WTC11 (cell line): Measurements from ENCODE around the gene HS1BP3. TPM values are rescaled to one million over a fixed set of nuclear protein-coding genes. Genes with fewer than 3 reads are reported as not detected.

Source experiments
- ATAC-seq: fragments of 200-7000 bp; cut with Tn5 transposase; 2 replicates; pipeline ENCODE4 v1.10.0; 2021; ENCODE audit warnings: mild to moderate bottlenecking, moderate library complexity
- CTCF ChIA-PET: fragments of 300-600 bp; sonication (Branson Sonifier 250); formaldehyde crosslinking; loops from one replicate; lab custom pipeline; 2021; ENCODE audit warnings: antibody characterized with exemption; lab: Charles Lee
- POLR2A ChIA-PET: fragments of 350-600 bp; sonication (Branson Sonifier 250); formaldehyde crosslinking; loops from one replicate; lab custom pipeline; 2021; ENCODE audit warnings: antibody characterized with exemption; lab: Charles Lee
- DNase-seq: peaks from one replicate; pipeline ENCODE4 v3.0.0; 2021; ENCODE audit warnings: low spot score
- H3K27ac Mint-ChIP-seq: 2 replicates; pipeline ENCODE4 v1.8.0; 2021; ENCODE audit warnings: mixed read lengths
- H3K27me3 Mint-ChIP-seq: 2 replicates; pipeline ENCODE4 v1.8.0; 2021; ENCODE audit warnings: low read depth, mild to moderate bottlenecking, moderate library complexity, mixed read lengths
- H3K36me3 Mint-ChIP-seq: 2 replicates; pipeline ENCODE4 v1.8.0; 2021; ENCODE audit warnings: mixed read lengths
- H3K4me1 Mint-ChIP-seq: 2 replicates; pipeline ENCODE4 v1.8.0; 2022; ENCODE audit warnings: mixed read lengths
- H3K4me3 Mint-ChIP-seq: 2 replicates; pipeline ENCODE4 v1.8.0; 2021; ENCODE audit warnings: mild to moderate bottlenecking, moderate library complexity, mixed read lengths
- H3K9me3 Mint-ChIP-seq: 2 replicates; pipeline ENCODE4 v1.8.0; 2021; ENCODE audit warnings: mixed read lengths
- ATF3 ChIP-seq: sonication (generic); formaldehyde crosslinking; conservative IDR thresholded peaks from 2 replicates; pipeline ENCODE4 v1.8.1; 2022; ENCODE audit warnings: mild to moderate bottlenecking, missing genetic modification reagents
- CREM ChIP-seq: sonication (generic); formaldehyde crosslinking; IDR thresholded peaks from 2 replicates; pipeline ENCODE4 v1.8.1; 2022; ENCODE audit warnings: mild to moderate bottlenecking, missing genetic modification reagents, moderate library complexity
- E2F1 ChIP-seq: sonication (generic); formaldehyde crosslinking; IDR thresholded peaks from 2 replicates; pipeline ENCODE4 v1.8.0; 2022; ENCODE audit warnings: mild to moderate bottlenecking, missing genetic modification reagents
- E2F4 ChIP-seq: sonication (generic); formaldehyde crosslinking; IDR thresholded peaks from 2 replicates; pipeline ENCODE4 v1.8.1; 2022; ENCODE audit warnings: low read depth, mild to moderate bottlenecking, moderate library complexity, missing genetic modification reagents, borderline replicate concordance
- ERG ChIP-seq: fragments of 250-450 bp; sonication (Bioruptor Pico); IDR thresholded peaks from 2 replicates; pipeline ENCODE4 v1.8.0; 2021; ENCODE audit warnings: mild to moderate bottlenecking
- FOXJ3 ChIP-seq: sonication (generic); formaldehyde crosslinking; IDR thresholded peaks from 2 replicates; pipeline ENCODE4 v1.9.0; 2021; ENCODE audit warnings: missing genetic modification reagents, mild to moderate bottlenecking, borderline replicate concordance
- FOXK1 ChIP-seq: sonication (generic); formaldehyde crosslinking; IDR thresholded peaks from 2 replicates; pipeline ENCODE4 v1.8.0; 2022; ENCODE audit warnings: mild to moderate bottlenecking, moderate library complexity, missing genetic modification reagents
- FOXP1 ChIP-seq: sonication (generic); formaldehyde crosslinking; IDR thresholded peaks from 2 replicates; pipeline ENCODE4 v1.8.0; 2022; ENCODE audit warnings: missing genetic modification reagents, mild to moderate bottlenecking, moderate library complexity, borderline replicate concordance
- HMGA2 ChIP-seq: fragments of 250-450 bp; sonication (Bioruptor Pico); IDR thresholded peaks from 2 replicates; pipeline ENCODE4 v1.4.0; 2021; ENCODE audit warnings: mild to moderate bottlenecking, moderate library complexity
- IRF2 ChIP-seq: sonication (generic); formaldehyde crosslinking; IDR thresholded peaks from 2 replicates; pipeline ENCODE4 v1.8.0; 2022; ENCODE audit warnings: low read depth, missing genetic modification reagents, borderline replicate concordance
- JAZF1 ChIP-seq: fragments of 250-450 bp; sonication (Bioruptor Pico); IDR thresholded peaks from 2 replicates; pipeline ENCODE4 v1.9.0; 2021; ENCODE audit warnings: moderate library complexity, mild to moderate bottlenecking, inconsistent platforms
- MAX ChIP-seq: sonication (generic); formaldehyde crosslinking; IDR thresholded peaks from 2 replicates; pipeline ENCODE4 v1.8.0; 2022; ENCODE audit warnings: mild to moderate bottlenecking, missing genetic modification reagents
- NR3C1 ChIP-seq: sonication (generic); formaldehyde crosslinking; conservative IDR thresholded peaks from 2 replicates; pipeline ENCODE4 v1.8.1; 2023; ENCODE audit warnings: low read depth, mild to moderate bottlenecking, missing genetic modification reagents
- STAT6 ChIP-seq: sonication (generic); formaldehyde crosslinking; conservative IDR thresholded peaks from 2 replicates; pipeline ENCODE4 v1.8.1; 2023; ENCODE audit warnings: mild to moderate bottlenecking, low read depth, missing genetic modification reagents, moderate library complexity
- TEAD1 ChIP-seq: sonication (generic); formaldehyde crosslinking; IDR thresholded peaks from 2 replicates; pipeline ENCODE4 v1.8.0; 2022; ENCODE audit warnings: mild to moderate bottlenecking, missing genetic modification reagents
- ZNF138 ChIP-seq: sonication (generic); formaldehyde crosslinking; conservative IDR thresholded peaks from 2 replicates; pipeline ENCODE4 v1.8.1; 2022; ENCODE audit warnings: mild to moderate bottlenecking, moderate library complexity, missing genetic modification reagents
- ZNF263 ChIP-seq: sonication (generic); formaldehyde crosslinking; IDR thresholded peaks from 2 replicates; pipeline ENCODE4 v1.8.1; 2022; ENCODE audit warnings: low read depth, mild to moderate bottlenecking, moderate library complexity, missing genetic modification reagents
- ZNF416 ChIP-seq: fragments of 250-450 bp; sonication (Bioruptor Pico); IDR thresholded peaks from 2 replicates; pipeline ENCODE4 v1.9.0; 2021; ENCODE audit warnings: mild to moderate bottlenecking, inconsistent platforms
- ZNF425 ChIP-seq: fragments of 250-450 bp; sonication (Bioruptor Pico); conservative IDR thresholded peaks from 2 replicates; pipeline ENCODE4 v1.9.0; 2021; ENCODE audit warnings: mild to moderate bottlenecking
- ZNF532 ChIP-seq: fragments of 250-450 bp; sonication (Bioruptor Pico); IDR thresholded peaks from 2 replicates; pipeline ENCODE4 v1.9.0; 2021; ENCODE audit warnings: mild to moderate bottlenecking, borderline replicate concordance
- total RNA-seq: library from RNA; stranded (reverse); gene quantifications from 3 replicates; pipeline ENCODE4 v1.2.3, GENCODE V29; 2021

The HS1BP3 gene
- total RNA-seq, 1 experiment from 2014 or later, result 17.9 TPM

GRCh38 chr2:20629181-20629580, 21.7 kb downstream of the HS1BP3 start:
- no peak for DNase-seq
- H3K4me1 Mint-ChIP-seq, result peaks cover 24% of the 10 kb centered on the region
- H3K27me3 Mint-ChIP-seq, result no peaks in the 10 kb centered on the region
- ATAC-seq, result no peak
- POLR2A ChIA-PET, result interaction anchor here (0.6 kb wide), 1 partner anchor 182 kb away, joined by 4 read pairs; the partner anchor contains the start of gene RHOB
- TF ChIP-seq FOXP1 (no peak), JAZF1 (CRISPR knock-in tag) (no peak), ERG (CRISPR knock-in tag) (no peak), E2F1 (CRISPR knock-in tag) (no peak), NR3C1 (no peak), ZNF263 (CRISPR knock-in tag) (no peak), IRF2 (CRISPR knock-in tag) (no peak), ZNF425 (CRISPR knock-in tag) (no peak), FOXK1 (CRISPR knock-in tag) (no peak), ZNF416 (CRISPR knock-in tag) (no peak), MAX (CRISPR knock-in tag) (no peak), HMGA2 (CRISPR knock-in tag) (no peak), ATF3 (CRISPR knock-in tag) (no peak), ZNF532 (no peak), TEAD1 (no peak), STAT6 (CRISPR knock-in tag) (no peak), FOXJ3 (CRISPR knock-in tag) (no peak), CREM (CRISPR knock-in tag) (no peak), E2F4 (CRISPR knock-in tag) (no peak), ZNF138 (no peak)
- H3K9me3 Mint-ChIP-seq, result no peaks in the 10 kb centered on the region
- no peaks in the 10 kb centered on the region for H3K36me3 Mint-ChIP-seq
- H3K27ac Mint-ChIP-seq, result no peak overlapping the region
- no peak overlapping the region for H3K4me3 Mint-ChIP-seq
- CTCF ChIA-PET, result interaction anchor here (0.9 kb wide), 1 partner anchor 13 kb away, joined by 3 read pairs; no protein-coding TSS in a partner anchor
